B cell (primary cell): ENCODE data around the gene SAMD4A. TPM values are rescaled to one million over a fixed set of nuclear protein-coding genes. Genes with fewer than 3 reads are reported as not detected.

ENCODE experiments used
- ATAC-seq: fragments of 200-7000 bp; cut with Tn5 transposase; one replicate; pipeline ENCODE4 v1.10.0; 2021; ENCODE audit warnings: low read depth, mild to moderate bottlenecking, moderate number of reproducible peaks, moderate library complexity
- CTCF ChIA-PET: fragments of 350-600 bp; sonication (Branson Sonifier 250); formaldehyde crosslinking; loops from one replicate; lab custom pipeline; 2021; ENCODE audit warnings: antibody characterized with exemption, inconsistent platforms; lab: Charles Lee
- POLR2A ChIA-PET: fragments of 350-600 bp; sonication (Branson Sonifier 250); formaldehyde crosslinking; loops from one replicate; lab custom pipeline; 2021; ENCODE audit warnings: antibody characterized with exemption; lab: Charles Lee
- DNase-seq: peaks from one replicate; pipeline ENCODE4 v3.0.0; 2013
- H2AFZ ChIP-seq: 2 replicates; pipeline ENCODE4 v1.6.1; 2012; ENCODE audit warnings: mild to moderate bottlenecking, low read depth, low read length; ENCODE audit not compliant: insufficient read depth, poor library complexity, severe bottlenecking
- H3K27ac ChIP-seq, 2 donors: 1 replicate in 1 of 2; 2 replicates in 1 of 2; pipeline ENCODE4 v1.5.1; 2012 to 2013; ENCODE audit warnings: low read length in 2 of 2, mild to moderate bottlenecking in 2 of 2, moderate library complexity in 1 of 2
- H3K27me3 ChIP-seq, 4 experiments: fragments of 200-600 bp in 1 of 4; sonication (generic) in 1 of 4; replicated peaks in 1 of 4; 1 replicate in 2 of 4; 2 replicates in 2 of 4; pipeline versions ENCODE4 v1.6.1 to v1.7.0; 2013 to 2016; ENCODE audit warnings: low read length in 3 of 4, mild to moderate bottlenecking in 2 of 4, mixed read lengths in 1 of 4, moderate library complexity in 1 of 4; ENCODE audit not compliant: insufficient read depth in 4 of 4, control insufficient read depth in 3 of 4; ENCODE audit errors: control extremely low read depth in 1 of 4
- H3K36me3 ChIP-seq, 2 experiments: replicated peaks in 1 of 2; 1 replicate in 1 of 2; 2 replicates in 1 of 2; pipeline versions ENCODE4 v1.6.1 to v1.7.1; 2013; ENCODE audit warnings: low read length in 1 of 2; ENCODE audit not compliant: insufficient read depth in 2 of 2, control insufficient read depth in 1 of 2; ENCODE audit errors: control extremely low read depth in 1 of 2, extremely low read depth in 1 of 2
- H3K4me1 ChIP-seq, 2 donors: fragments of 200-600 bp in 1 of 2; sonication (generic) in 1 of 2; 1 replicate in 1 of 2; 2 replicates in 1 of 2; pipeline versions ENCODE4 v1.5.1 to v1.6.1; 2013 to 2017; ENCODE audit warnings: low read length in 2 of 2; ENCODE audit not compliant: control insufficient read depth in 2 of 2, insufficient read depth in 2 of 2
- H3K4me2 ChIP-seq: replicated peaks from 2 replicates; pipeline ENCODE3; 2012; ENCODE audit warnings: mild to moderate bottlenecking, low read depth, low read length; ENCODE audit not compliant: poor library complexity, severe bottlenecking
- H3K4me3 ChIP-seq, 5 experiments: fragments of 200-600 bp in 1 of 5; sonication (generic) in 1 of 5; 1 replicate in 3 of 5; 2 replicates in 2 of 5; pipeline versions ENCODE4 v1.5.1 to v1.7.0; 2011 to 2016; ENCODE audit warnings: low read length in 4 of 5, mild to moderate bottlenecking in 4 of 5, low read depth in 2 of 5, control low read depth in 1 of 5, moderate library complexity in 1 of 5; ENCODE audit not compliant: insufficient read depth in 1 of 5; ENCODE audit errors: control extremely low read depth in 1 of 5, extremely low read depth in 1 of 5
- H3K79me2 ChIP-seq: fragments of 200-600 bp; sonication (generic); one replicate; pipeline ENCODE4 v1.6.0; 2016; ENCODE audit warnings: low read length; ENCODE audit not compliant: control insufficient read depth, insufficient read depth
- H3K9ac ChIP-seq: fragments of 200-600 bp; sonication (generic); 2 replicates; pipeline ENCODE4 v1.6.1; 2017; ENCODE audit warnings: mild to moderate bottlenecking, low read length, moderate library complexity
- H3K9me3 ChIP-seq, 3 donors: one replicate each; pipeline versions ENCODE4 v1.6.1 to v1.7.1; 2013; ENCODE audit warnings: low read length in 2 of 3; ENCODE audit not compliant: control insufficient read depth in 2 of 3, insufficient read depth in 1 of 3; ENCODE audit errors: control extremely low read depth in 1 of 3
- H4K20me1 ChIP-seq: 2 replicates; pipeline ENCODE4 v1.6.0; 2012; ENCODE audit warnings: mild to moderate bottlenecking, low read length; ENCODE audit not compliant: insufficient read depth, control insufficient read depth, poor library complexity, severe bottlenecking
- H3K27ac Mint-ChIP-seq: one replicate; pipeline ENCODE4 v1.8.0; 2021; ENCODE audit warnings: mixed read lengths
- H3K27me3 Mint-ChIP-seq: one replicate; pipeline ENCODE4 v1.8.0; 2021; ENCODE audit warnings: mixed read lengths
- H3K4me1 Mint-ChIP-seq: one replicate; pipeline ENCODE4 v1.8.0; 2021; ENCODE audit warnings: mixed read lengths
- H3K4me3 Mint-ChIP-seq: one replicate; pipeline ENCODE4 v1.8.0; 2021; ENCODE audit warnings: mixed read lengths
- H3K9me3 Mint-ChIP-seq: one replicate; pipeline ENCODE4 v1.8.0; 2022; ENCODE audit warnings: mixed read lengths; ENCODE audit not compliant: insufficient read depth
- EZH2 ChIP-seq: IDR thresholded peaks from 2 replicates; pipeline ENCODE4 v1.6.1; 2012; ENCODE audit warnings: borderline replicate concordance, low read depth, mild to moderate bottlenecking, moderate library complexity, low read length; ENCODE audit not compliant: insufficient read depth, poor library complexity, severe bottlenecking
- whole genome bisulfite sequencing: methylation state at CpG from one replicate; pipeline ENCODE4 v1.1.5; 2013; ENCODE audit warnings: missing lambda C conversion rate; ENCODE audit not compliant: insufficient coverage; 5-methylcytosine and 5-hydroxymethylcytosine counted together
- intact Hi-C: fragments of 100-400 bp; cut with micrococcal nuclease; formaldehyde crosslinking; loops from one replicate; pipeline ENCODE4 v1.10.0; 2022
- polyA plus RNA-seq: library from polyadenylated mRNA; depleted of rRNA; stranded (reverse); fragments of >200 nt; gene quantifications from 2 replicates; pipeline ENCODE4 v1.2.3, GENCODE V29; 2012
- total RNA-seq, 2 donors: library from RNA; stranded (reverse); fragments of 120-200 nt in 1 of 2; gene quantifications; 1 replicate in 1 of 2; 2 replicates in 1 of 2; pipeline versions ENCODE4 v1.2.3 to v1.2.4, GENCODE V29; 2013 to 2022
- TF ChIP-seq, protein P1 (sequence below): fragments of 200-600 bp; IDR thresholded peaks from one replicate; pipeline ENCODE4 v1.8.0; 2022; ENCODE audit warnings: antibody characterized with exemption, mild to moderate bottlenecking

Gene SAMD4A
- total and polyA plus RNA-seq, 2 donors (not counting 1 experiment from before 2014, with no cell fraction given) = 5.7 to 13.7 TPM

DNA sequence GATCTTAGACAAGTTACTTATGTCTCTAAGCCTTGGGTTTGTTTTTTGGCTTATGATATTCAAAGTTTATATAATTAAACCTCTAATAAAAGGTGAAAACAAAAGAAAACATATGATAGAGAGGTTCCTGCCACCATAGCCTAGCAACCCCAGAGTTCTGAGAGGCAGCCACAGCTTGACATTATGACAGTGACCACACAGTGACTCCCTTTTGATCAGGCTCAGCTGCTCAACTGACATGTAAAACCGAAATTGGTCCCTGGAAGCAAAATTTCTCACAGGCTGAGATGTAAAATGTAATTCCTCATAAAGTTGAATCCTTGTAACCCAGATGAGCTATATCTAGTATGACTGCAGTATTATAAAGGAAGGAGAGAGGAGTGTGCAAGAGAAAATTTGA lies 227.2 kb downstream of the SAMD4A start:
- intact Hi-C loops = no loop called here
- no peaks in the 10 kb centered on the region for H3K9me3 Mint-ChIP-seq
- Histone ChIP-seq H3K27ac (no peak overlapping the region), H3K9me3 (peaks cover 0 to 7% (median 5%) of the 10 kb centered on the region in 3 donors), H3K4me1 (no peaks in the 10 kb centered on the region), H3K9ac (no peak overlapping the region), H3K27me3 (no peaks in the 10 kb centered on the region), H2AFZ (no peak overlapping the region), H3K4me2 (no peak overlapping the region), H3K79me2 (no peaks in the 10 kb centered on the region), H3K4me3 (no peak overlapping the region), H3K36me3 (peaks cover 0 to 3% of the 10 kb centered on the region in 2 experiments), H4K20me1 (no peaks in the 10 kb centered on the region)
- CTCF ChIA-PET = interaction anchor here (0.6 to 4.6 kb wide), 4 partner anchors 10 to 20 kb away, joined by 3 to 29 read pairs (median 6); no protein-coding TSS in a partner anchor
- ATAC-seq (no peak), DNase-seq (no peak)
- POLR2A ChIA-PET = no interaction called here
- no CpG with 5 or more reads among the region's 1 CpG for WGBS
- peaks cover 3% of the 10 kb centered on the region for H3K27me3 Mint-ChIP-seq
- H3K27ac Mint-ChIP-seq = no peak overlapping the region
- TF ChIP-seq EZH2 = no peak
- TF ChIP-seq, protein P1, sequence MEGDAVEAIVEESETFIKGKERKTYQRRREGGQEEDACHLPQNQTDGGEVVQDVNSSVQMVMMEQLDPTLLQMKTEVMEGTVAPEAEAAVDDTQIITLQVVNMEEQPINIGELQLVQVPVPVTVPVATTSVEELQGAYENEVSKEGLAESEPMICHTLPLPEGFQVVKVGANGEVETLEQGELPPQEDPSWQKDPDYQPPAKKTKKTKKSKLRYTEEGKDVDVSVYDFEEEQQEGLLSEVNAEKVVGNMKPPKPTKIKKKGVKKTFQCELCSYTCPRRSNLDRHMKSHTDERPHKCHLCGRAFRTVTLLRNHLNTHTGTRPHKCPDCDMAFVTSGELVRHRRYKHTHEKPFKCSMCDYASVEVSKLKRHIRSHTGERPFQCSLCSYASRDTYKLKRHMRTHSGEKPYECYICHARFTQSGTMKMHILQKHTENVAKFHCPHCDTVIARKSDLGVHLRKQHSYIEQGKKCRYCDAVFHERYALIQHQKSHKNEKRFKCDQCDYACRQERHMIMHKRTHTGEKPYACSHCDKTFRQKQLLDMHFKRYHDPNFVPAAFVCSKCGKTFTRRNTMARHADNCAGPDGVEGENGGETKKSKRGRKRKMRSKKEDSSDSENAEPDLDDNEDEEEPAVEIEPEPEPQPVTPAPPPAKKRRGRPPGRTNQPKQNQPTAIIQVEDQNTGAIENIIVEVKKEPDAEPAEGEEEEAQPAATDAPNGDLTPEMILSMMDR = no peak
- no peaks in the 10 kb centered on the region for H3K4me1 Mint-ChIP-seq
- no peak overlapping the region for H3K4me3 Mint-ChIP-seq

DNA sequence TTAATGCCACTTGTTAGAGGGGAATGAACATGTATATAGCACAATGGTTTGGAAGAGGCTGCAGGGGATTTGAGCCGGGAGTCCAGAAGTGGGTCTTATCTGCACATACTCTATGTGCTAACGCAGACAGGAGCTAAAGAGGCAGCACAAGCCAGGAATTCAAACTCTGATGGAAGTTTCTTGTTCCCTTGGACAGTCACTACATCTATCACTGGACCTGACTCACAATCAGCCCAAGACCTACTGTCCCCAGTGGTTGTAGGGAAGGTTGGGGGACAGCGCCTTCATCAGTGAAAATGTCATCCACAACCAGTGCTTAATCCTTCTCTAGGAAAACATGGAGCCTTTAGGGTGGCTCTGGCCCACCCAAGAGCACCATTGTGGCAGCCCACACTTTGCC lies 227.9 kb downstream of the SAMD4A start:
- H3K27ac ChIP-seq = no peak overlapping the region
- Mint-ChIP-seq H3K9me3 (no peaks in the 10 kb centered on the region), H3K4me1 (no peaks in the 10 kb centered on the region), H3K27ac (no peak overlapping the region), H3K4me3 (no peak overlapping the region), H3K27me3 (peaks cover 5% of the 10 kb centered on the region)
- no peaks in the 10 kb centered on the region for H3K4me1 ChIP-seq
- ATAC-seq = no peak
- TF ChIP-seq, protein P1 = no peak
- TF ChIP-seq EZH2 = no peak
- H3K36me3 ChIP-seq = peaks cover 0 to 3% of the 10 kb centered on the region in 2 experiments
- no peaks in the 10 kb centered on the region for H3K79me2 ChIP-seq
- no peak overlapping the region for H3K9ac ChIP-seq
- H3K9me3 ChIP-seq = peaks cover 0 to 7% (median 5%) of the 10 kb centered on the region in 3 donors
- CTCF ChIA-PET = interaction anchor here (0.6 to 4.6 kb wide), 4 partner anchors 10 to 20 kb away, joined by 3 to 29 read pairs (median 6); no protein-coding TSS in a partner anchor
- intact Hi-C loops = no loop called here
- DNase-seq = no peak
- POLR2A ChIA-PET = no interaction called here
- H2AFZ ChIP-seq = no peak overlapping the region
- WGBS = 100% methylated on average over 3 of the region's 3 CpGs
- H3K4me2 ChIP-seq = no peak overlapping the region
- no peaks in the 10 kb centered on the region for H4K20me1 ChIP-seq
- H3K4me3 ChIP-seq = no peak overlapping the region
- H3K27me3 ChIP-seq = no peaks in the 10 kb centered on the region
